IMR-90 (cell line): Measurements from ENCODE around the gene DYNC2H1. TPM values are rescaled to one million over a fixed set of nuclear protein-coding genes. Genes with fewer than 3 reads are reported as not detected.
"Not testable (repeated sequence)": the region's sequence is repeated elsewhere in the genome, so short reads cannot be mapped to it uniquely, and the experiment has no call there.

Source experiments
- ATAC-seq: fragments of 200-7000 bp; cut with Tn5 transposase; 2 replicates; pipeline ENCODE4 v1.9.1; 2020; ENCODE audit warnings: low read depth, mild to moderate bottlenecking, moderate library complexity
- BruUV-seq: library from RNA; stranded (reverse); fragments of 400-500 nt; replicated peaks from 2 replicates; lab custom pipeline; 2021; lab: Mats Ljungman, UMichigan
- CTCF ChIA-PET: fragments of 300-600 bp; formaldehyde crosslinking; extraction: SDS; loops from one replicate; lab custom pipeline; 2021; ENCODE audit warnings: antibody characterized with exemption; lab: Yijun Ruan, JAX
- POLR2A ChIA-PET: fragments of 300-600 bp; sonication (Branson Sonifier 250); formaldehyde crosslinking; loops from one replicate; lab custom pipeline; 2022; ENCODE audit warnings: antibody characterized with exemption; ENCODE audit not compliant: unreplicated experiment; lab: Charles Lee
- DNase-seq: peaks from one replicate; pipeline ENCODE4 v3.0.0; 2013
- H2AFZ ChIP-seq: replicated peaks from 2 replicates; pipeline ENCODE3; 2013; ENCODE audit warnings: low read length, mild to moderate bottlenecking; ENCODE audit not compliant: poor library complexity
- H2AK5ac ChIP-seq: 2 replicates; pipeline ENCODE4 v1.6.1; 2013; ENCODE audit warnings: low read depth, low read length, inconsistent platforms
- H2AK9ac ChIP-seq: replicated peaks from 2 replicates; pipeline ENCODE3; 2013; ENCODE audit warnings: mild to moderate bottlenecking, low read depth, low read length, moderate library complexity; ENCODE audit not compliant: poor library complexity
- H2BK120ac ChIP-seq: 2 replicates; pipeline ENCODE4 v1.6.1; 2013; ENCODE audit warnings: low read depth, low read length, inconsistent platforms
- H2BK15ac ChIP-seq: 3 replicates; pipeline ENCODE4 v1.6.1; 2013; ENCODE audit warnings: low read depth, low read length, inconsistent platforms
- H2BK20ac ChIP-seq: 2 replicates; pipeline ENCODE4 v1.6.1; 2013; ENCODE audit warnings: low read depth, mild to moderate bottlenecking, inconsistent platforms, low read length, moderate library complexity
- H2BK5ac ChIP-seq: 2 replicates; pipeline ENCODE4 v1.6.1; 2013; ENCODE audit warnings: mild to moderate bottlenecking, low read depth, low read length, inconsistent platforms; ENCODE audit not compliant: poor library complexity, severe bottlenecking
- H3K14ac ChIP-seq: replicated peaks from 2 replicates; pipeline ENCODE4 v1.6.1; 2013; ENCODE audit warnings: low read depth, low read length, inconsistent platforms
- H3K18ac ChIP-seq: 2 replicates; pipeline ENCODE4 v1.6.1; 2013; ENCODE audit warnings: low read depth, low read length, control low read depth
- H3K23ac ChIP-seq: 2 replicates; pipeline ENCODE4 v1.6.1; 2013; ENCODE audit warnings: low read depth, low read length, inconsistent platforms
- H3K27ac ChIP-seq: 2 replicates; pipeline ENCODE4 v1.5.1; 2013; ENCODE audit warnings: mild to moderate bottlenecking, control low read depth, low read length; ENCODE audit not compliant: insufficient read depth
- H3K27me3 ChIP-seq: 2 replicates; pipeline ENCODE4 v1.6.1; 2013; ENCODE audit warnings: low read length; ENCODE audit not compliant: control insufficient read depth, insufficient read depth
- H3K36me3 ChIP-seq: 2 replicates; pipeline ENCODE4 v1.6.1; 2013; ENCODE audit warnings: low read length, mixed read lengths; ENCODE audit not compliant: control insufficient read depth, insufficient read depth
- H3K4ac ChIP-seq: 2 replicates; pipeline ENCODE4 v1.6.1; 2013; ENCODE audit warnings: low read depth, low read length, inconsistent platforms
- H3K4me1 ChIP-seq: 2 replicates; pipeline ENCODE4 v1.6.1; 2013; ENCODE audit warnings: low read length, mixed read lengths; ENCODE audit not compliant: control insufficient read depth, insufficient read depth
- H3K4me2 ChIP-seq: 2 replicates; pipeline ENCODE4 v1.6.1; 2013; ENCODE audit warnings: low read depth, mild to moderate bottlenecking, control low read depth, low read length, moderate library complexity
- H3K4me3 ChIP-seq: 2 replicates; pipeline ENCODE4 v1.5.1; 2013; ENCODE audit warnings: low read depth, mild to moderate bottlenecking, control low read depth, low read length, moderate library complexity; ENCODE audit not compliant: insufficient read depth
- H3K56ac ChIP-seq: 2 replicates; pipeline ENCODE4 v1.6.1; 2013; ENCODE audit warnings: low read length, inconsistent platforms; ENCODE audit not compliant: insufficient read depth; ENCODE audit errors: extremely low read depth
- H3K79me1 ChIP-seq, 2 experiments: 2 replicates each; pipeline ENCODE4 v1.6.1; 2013; ENCODE audit warnings: low read length in 2 of 2, inconsistent platforms in 1 of 2, low read depth in 1 of 2
- H3K9ac ChIP-seq: 2 replicates; pipeline ENCODE4 v1.6.1; 2013; ENCODE audit warnings: low read depth, low read length, control low read depth
- H3K9me1 ChIP-seq: 2 replicates; pipeline ENCODE4 v1.6.1; 2013; ENCODE audit warnings: low read length, inconsistent platforms; ENCODE audit not compliant: insufficient read depth
- H3K9me3 ChIP-seq: 2 replicates; pipeline ENCODE4 v1.6.1; 2013; ENCODE audit warnings: low read length; ENCODE audit not compliant: control insufficient read depth, insufficient read depth
- H4K20me1 ChIP-seq: 2 replicates; pipeline ENCODE4 v1.6.1; 2013; ENCODE audit warnings: low read length, inconsistent platforms; ENCODE audit not compliant: insufficient read depth
- H4K5ac ChIP-seq: 2 replicates; pipeline ENCODE4 v1.6.1; 2013; ENCODE audit warnings: mild to moderate bottlenecking, low read depth, low read length, control low read depth
- H4K8ac ChIP-seq, 2 experiments: 2 replicates each; pipeline ENCODE4 v1.6.1; 2013; ENCODE audit warnings: low read depth in 2 of 2, low read length in 2 of 2, control low read depth in 1 of 2, inconsistent platforms in 1 of 2
- H4K91ac ChIP-seq: 2 replicates; pipeline ENCODE4 v1.6.1; 2013; ENCODE audit warnings: low read depth, low read length, inconsistent platforms; ENCODE audit not compliant: insufficient read depth
- WGBS, 2 experiments: methylation state at CpG; one replicate each; pipeline versions ENCODE4 v1.1.5 to v1.1.7; 2013; ENCODE audit warnings: missing lambda C conversion rate in 2 of 2; ENCODE audit not compliant: insufficient read length in 1 of 2; ENCODE audit errors: extremely low coverage in 2 of 2; 5-methylcytosine and 5-hydroxymethylcytosine counted together
- dilution Hi-C: fragments of 300-500 bp; cut with HindIII; formaldehyde crosslinking; loops from one replicate; pipeline ENCODE4 v1.14.3; 2018; ENCODE audit warnings: low sequenced_read_pairs; ENCODE audit not compliant: unreplicated experiment
- in situ Hi-C: fragments of 300-500 bp; cut with MboI; formaldehyde crosslinking; loops from 3 replicates; pipeline ENCODE4 v1.14.3; 2019; ENCODE audit warnings: low sequenced_read_pairs, inconsistent platforms, mixed read lengths
- intact Hi-C: fragments of 100-400 bp; cut with micrococcal nuclease; formaldehyde crosslinking; loops from 2 replicates; pipeline ENCODE4 v1.10.0; 2022
- polyA plus RNA-seq, 3 experiments: library from polyadenylated mRNA; depleted of rRNA; stranded (reverse); fragments of >200 nt; gene quantifications; 2 replicates each; pipeline ENCODE4 v1.2.3, GENCODE V29; 2012; ENCODE audit warnings: low replicate concordance in 1 of 3
- total RNA-seq: library from RNA; depleted of rRNA; stranded (reverse); fragments of >200 nt; gene quantifications from 2 replicates; pipeline ENCODE4 v1.2.3, GENCODE V29; 2012

The DYNC2H1 gene
- total and polyA plus RNA-seq, 2 of the 4 experiments (the other 2 are of a cell fraction) = 5.7 to 21.0 TPM

DNA sequence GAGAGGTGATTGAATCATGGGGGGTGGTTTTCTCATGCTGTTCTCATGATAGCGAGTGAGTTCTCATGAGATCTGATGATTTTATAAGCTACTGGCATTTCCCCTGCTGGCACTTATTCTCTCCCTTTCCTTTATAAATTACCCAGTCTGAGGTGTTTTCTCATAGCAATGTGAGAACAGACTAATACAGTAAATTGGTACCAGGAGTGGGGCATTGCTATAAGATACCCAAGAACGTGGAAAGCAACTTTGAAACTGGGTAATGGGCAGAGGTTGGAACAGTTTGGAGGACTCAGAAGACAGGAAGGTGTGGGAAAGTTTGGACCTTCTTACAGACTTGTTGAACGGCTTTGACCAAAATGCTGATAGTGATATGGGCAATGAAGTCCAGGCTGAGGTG, 265.0 kb downstream of the DYNC2H1 start:
- H2BK20ac ChIP-seq, H3K18ac ChIP-seq, H3K36me3 ChIP-seq, H3K56ac ChIP-seq, H4K91ac ChIP-seq, ATAC-seq, H2AFZ ChIP-seq, H3K4ac ChIP-seq, H3K23ac ChIP-seq, DNase-seq, CTCF ChIA-PET, intact Hi-C loops, H3K27ac ChIP-seq, H2AK5ac ChIP-seq, dilution Hi-C loops, H2BK5ac ChIP-seq, H2AK9ac ChIP-seq, H3K4me1 ChIP-seq, POLR2A ChIA-PET, H4K20me1 ChIP-seq, H2BK120ac ChIP-seq, H3K14ac ChIP-seq, H4K8ac ChIP-seq, H2BK15ac ChIP-seq, H3K9ac ChIP-seq, BruUV-seq, H3K4me3 ChIP-seq, in situ Hi-C loops, H3K9me1 ChIP-seq, H4K5ac ChIP-seq, H3K4me2 ChIP-seq, H3K79me1 ChIP-seq, H3K27me3 ChIP-seq: not testable (repeated sequence)
- 50% methylated on average over 2 of the region's 3 CpGs; no CpG with 5 or more reads in 1 of the 2 experiments for WGBS, 2 experiments
- peaks cover 11% of the 10 kb centered on the region for H3K9me3 ChIP-seq
